ENCODE measurements around the gene UAP1L1.

DNA sequence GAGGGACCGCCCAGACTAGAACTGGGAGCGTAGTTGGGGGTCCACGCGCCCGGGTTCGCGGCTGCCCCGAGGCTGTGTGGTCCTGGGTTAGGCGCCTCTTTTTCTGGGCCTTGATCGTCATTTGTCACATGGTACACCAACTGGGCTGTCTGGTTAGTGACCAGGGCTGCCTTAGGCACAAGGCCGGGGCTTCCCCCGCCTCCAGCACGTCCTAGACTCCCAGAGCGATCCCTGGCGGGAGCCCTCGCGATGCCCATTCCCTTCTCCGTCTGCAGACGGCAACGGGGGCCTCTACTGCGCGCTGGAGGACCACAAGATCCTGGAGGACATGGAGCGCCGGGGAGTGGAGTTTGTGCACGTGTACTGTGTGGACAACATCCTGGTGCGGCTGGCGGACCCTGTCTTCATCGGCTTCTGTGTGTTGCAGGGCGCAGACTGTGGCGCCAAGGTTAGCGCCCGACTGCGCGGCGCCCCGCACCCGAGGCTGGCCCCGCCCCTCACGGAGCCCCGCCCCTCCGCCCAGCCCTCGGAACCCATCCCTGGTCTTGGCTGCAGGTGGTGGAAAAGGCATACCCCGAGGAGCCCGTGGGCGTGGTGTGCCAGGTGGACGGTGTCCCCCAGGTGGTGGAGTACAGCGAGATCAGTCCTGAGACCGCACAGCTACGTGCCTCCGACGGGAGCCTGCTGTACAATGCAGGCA lies 1.5 kb downstream of the UAP1L1 start:
- TF ChIP-seq ZNF274 (IDR thresholded peaks at IDR 0.05; ENCODE audit: low read depth, low read length): no peak
- TF ChIP-seq YY1 (IDR thresholded peaks at IDR 0.05; ENCODE audit: insufficient read depth, insufficient read length): no peak
- TF ChIP-seq SUZ12 (IDR thresholded peaks at IDR 0.05; ENCODE audit: extremely low read depth, insufficient read depth, insufficient read length): no peak

All from NT2/D1 (cell line).